H1 (cell line): Measurements from ENCODE around the gene RNF187.

Experiments
- HDAC2 ChIP-seq, 2 experiments: fragments of 300-600 bp in 1 of 2; sonication (generic) in 1 of 2; IDR thresholded peaks; 2 replicates each; pipeline ENCODE4 v1.6.1; 2011 to 2012; ENCODE audit warnings: low read depth in 2 of 2, low read length in 2 of 2, mild to moderate bottlenecking in 2 of 2, moderate library complexity in 2 of 2, borderline replicate concordance in 1 of 2, inconsistent platforms in 1 of 2
- POU5F1 ChIP-seq: IDR thresholded peaks from 2 replicates; pipeline ENCODE4 v1.6.1; 2011; ENCODE audit warnings: low read depth, mild to moderate bottlenecking, low read length, moderate library complexity
- RXRA ChIP-seq: IDR thresholded peaks from 2 replicates; pipeline ENCODE4 v1.6.1; 2011; ENCODE audit warnings: low read depth, mild to moderate bottlenecking, low read length, moderate library complexity; ENCODE audit not compliant: insufficient read depth
- TAF1 ChIP-seq: IDR thresholded peaks from 2 replicates; pipeline ENCODE4 v1.6.1; 2011; ENCODE audit warnings: mild to moderate bottlenecking, low read depth, low read length
- TF ChIP-seq, protein P1 (sequence below), 3 experiments: IDR thresholded peaks; 1 replicate in 2 of 3; 2 replicates in 1 of 3; pipeline versions ENCODE4 v1.5.1 to v1.6.1; 2011; ENCODE audit warnings: low read length in 3 of 3, mild to moderate bottlenecking in 3 of 3, inconsistent platforms in 2 of 3, low read depth in 1 of 3, moderate library complexity in 1 of 3; ENCODE audit not compliant: insufficient read depth in 1 of 3; ENCODE audit errors: control extremely low read depth in 1 of 3

DNA sequence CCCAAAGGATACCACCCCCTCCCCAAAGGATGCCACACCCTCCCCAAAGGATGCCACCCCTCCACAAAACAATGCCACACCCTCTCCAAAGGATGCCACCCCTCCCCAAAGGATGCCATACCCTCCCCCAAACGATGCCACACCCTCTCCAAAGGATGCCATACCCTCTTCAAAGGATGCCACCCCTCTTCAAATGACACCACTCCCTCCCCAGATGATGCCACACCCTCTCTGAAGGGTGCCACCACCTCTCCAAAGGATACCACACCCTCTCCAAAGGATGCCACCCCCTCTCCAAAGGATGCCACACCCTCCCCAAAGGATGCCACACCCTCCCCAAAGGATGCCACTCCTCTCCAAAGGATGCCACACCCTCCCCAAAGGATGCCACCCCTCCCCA is 48.9 kb upstream of the RNF187 start:
- no peak for TF ChIP-seq HDAC2 (IDR thresholded peaks at IDR 0.05; ENCODE audit: borderline replicate concordance in 1 of 2, low read depth in 2 of 2, low read length in 2 of 2)
- TF ChIP-seq, protein P1, sequence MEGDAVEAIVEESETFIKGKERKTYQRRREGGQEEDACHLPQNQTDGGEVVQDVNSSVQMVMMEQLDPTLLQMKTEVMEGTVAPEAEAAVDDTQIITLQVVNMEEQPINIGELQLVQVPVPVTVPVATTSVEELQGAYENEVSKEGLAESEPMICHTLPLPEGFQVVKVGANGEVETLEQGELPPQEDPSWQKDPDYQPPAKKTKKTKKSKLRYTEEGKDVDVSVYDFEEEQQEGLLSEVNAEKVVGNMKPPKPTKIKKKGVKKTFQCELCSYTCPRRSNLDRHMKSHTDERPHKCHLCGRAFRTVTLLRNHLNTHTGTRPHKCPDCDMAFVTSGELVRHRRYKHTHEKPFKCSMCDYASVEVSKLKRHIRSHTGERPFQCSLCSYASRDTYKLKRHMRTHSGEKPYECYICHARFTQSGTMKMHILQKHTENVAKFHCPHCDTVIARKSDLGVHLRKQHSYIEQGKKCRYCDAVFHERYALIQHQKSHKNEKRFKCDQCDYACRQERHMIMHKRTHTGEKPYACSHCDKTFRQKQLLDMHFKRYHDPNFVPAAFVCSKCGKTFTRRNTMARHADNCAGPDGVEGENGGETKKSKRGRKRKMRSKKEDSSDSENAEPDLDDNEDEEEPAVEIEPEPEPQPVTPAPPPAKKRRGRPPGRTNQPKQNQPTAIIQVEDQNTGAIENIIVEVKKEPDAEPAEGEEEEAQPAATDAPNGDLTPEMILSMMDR (IDR thresholded peaks at IDR 0.05; ENCODE audit: control extremely low read depth in 1 of 3, insufficient read depth in 1 of 3, low read depth in 1 of 3, low read length in 3 of 3) = no peak
- no peak for TF ChIP-seq RXRA
- TF ChIP-seq POU5F1 = no peak
- no peak for TF ChIP-seq TAF1
